Measurements from ENCODE around the gene CCDC33. TPM values are rescaled to one million over a fixed set of nuclear protein-coding genes. Genes with fewer than 3 reads are reported as not detected.

The CCDC33 gene
- total RNA-seq, 1 experiment from 2014 or later: 2.7 TPM

DNA sequence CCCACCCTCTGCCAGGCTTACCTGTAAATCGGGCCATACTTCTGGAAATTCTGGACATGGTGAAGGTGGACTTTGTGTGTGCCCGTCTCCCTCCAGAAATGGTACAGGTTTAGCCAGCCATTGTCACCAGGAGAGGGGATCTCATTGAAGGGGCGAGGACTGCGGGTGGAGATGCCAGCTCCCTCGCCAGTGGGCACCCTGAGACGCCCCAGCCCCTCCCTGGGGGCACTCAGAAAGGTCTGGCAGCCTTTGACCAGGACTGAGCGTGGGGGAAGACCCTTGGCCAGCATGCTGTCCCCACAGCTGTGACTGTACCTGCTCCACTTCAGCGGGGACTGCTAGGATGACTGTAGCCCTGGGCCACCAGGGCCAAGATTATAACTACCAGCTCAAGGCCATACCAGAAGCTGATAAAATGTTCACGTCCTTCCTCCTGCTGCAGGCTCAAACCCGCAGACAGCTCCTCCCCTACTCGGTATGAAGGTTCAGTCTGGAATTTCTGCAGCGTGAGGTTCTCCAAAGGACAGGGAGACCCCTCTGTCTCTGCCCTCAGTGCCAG lies 131.2 kb downstream of the CCDC33 start, which contains the start of gene CYP11A1:
CYP11A1 (minus strand) TSS at position 351 of the 559 bp plus-strand sequence; CDS start at position 290, 61 bp downstream.
- Mint-ChIP-seq H3K9me3 (ENCODE audit: low read depth, unreplicated experiment) (no peaks in the 10 kb centered on the region), H3K4me3 (ENCODE audit: low read depth, unreplicated experiment) (no peak within 1 kb of the TSS), H3K27ac (ENCODE audit: unreplicated experiment) (no peak within 1 kb of the TSS), H3K27me3 (ENCODE audit: unreplicated experiment) (peaks cover 100% of the 10 kb centered on the region), H3K36me3 (ENCODE audit: insufficient read depth, unreplicated experiment) (no peaks in the 10 kb centered on the region), H3K4me1 (ENCODE audit: low read depth, unreplicated experiment) (peaks cover 10% of the 10 kb centered on the region)
- no peak for DNase-seq
- CTCF ChIA-PET: interaction anchor here (0.6 kb wide), 1 partner anchor 385 kb away, joined by 6 read pairs; no protein-coding TSS in a partner anchor
- intact Hi-C loops (cut with micrococcal nuclease; ENCODE audit: unreplicated experiment): no loop called here
- TF ChIP-seq, protein P1, sequence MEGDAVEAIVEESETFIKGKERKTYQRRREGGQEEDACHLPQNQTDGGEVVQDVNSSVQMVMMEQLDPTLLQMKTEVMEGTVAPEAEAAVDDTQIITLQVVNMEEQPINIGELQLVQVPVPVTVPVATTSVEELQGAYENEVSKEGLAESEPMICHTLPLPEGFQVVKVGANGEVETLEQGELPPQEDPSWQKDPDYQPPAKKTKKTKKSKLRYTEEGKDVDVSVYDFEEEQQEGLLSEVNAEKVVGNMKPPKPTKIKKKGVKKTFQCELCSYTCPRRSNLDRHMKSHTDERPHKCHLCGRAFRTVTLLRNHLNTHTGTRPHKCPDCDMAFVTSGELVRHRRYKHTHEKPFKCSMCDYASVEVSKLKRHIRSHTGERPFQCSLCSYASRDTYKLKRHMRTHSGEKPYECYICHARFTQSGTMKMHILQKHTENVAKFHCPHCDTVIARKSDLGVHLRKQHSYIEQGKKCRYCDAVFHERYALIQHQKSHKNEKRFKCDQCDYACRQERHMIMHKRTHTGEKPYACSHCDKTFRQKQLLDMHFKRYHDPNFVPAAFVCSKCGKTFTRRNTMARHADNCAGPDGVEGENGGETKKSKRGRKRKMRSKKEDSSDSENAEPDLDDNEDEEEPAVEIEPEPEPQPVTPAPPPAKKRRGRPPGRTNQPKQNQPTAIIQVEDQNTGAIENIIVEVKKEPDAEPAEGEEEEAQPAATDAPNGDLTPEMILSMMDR (IDR thresholded peaks at IDR 0.05; ENCODE audit: unreplicated experiment): no peak
- no TSS peak for BruUV-seq (replicated peaks)

DNA sequence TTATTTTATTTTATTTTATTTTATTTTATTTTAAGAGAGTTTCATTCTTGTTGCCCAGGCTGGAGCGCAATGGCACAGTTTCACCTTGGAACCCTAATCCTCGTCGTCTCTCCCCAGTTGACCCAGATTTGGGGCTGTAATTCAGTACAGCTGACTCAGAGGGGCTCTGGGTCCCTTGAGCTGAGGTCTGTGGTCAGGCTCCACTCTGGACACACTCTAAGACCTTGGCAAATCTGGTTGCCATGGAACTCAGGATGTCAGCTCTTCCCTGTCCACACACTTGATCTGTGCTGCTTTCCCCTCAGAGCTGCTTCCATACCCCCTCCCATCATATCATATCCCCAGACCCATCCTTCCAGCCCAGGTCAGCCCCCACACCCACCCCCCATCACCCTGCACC lies 132.0 kb downstream of the CCDC33 start:
- CTCF ChIA-PET: interaction anchor here (0.6 kb wide), 1 partner anchor 384 kb away, joined by 6 read pairs; no protein-coding TSS in a partner anchor
- BruUV-seq (replicated peaks): no TSS peak
- intact Hi-C loops (cut with micrococcal nuclease; ENCODE audit: unreplicated experiment): no loop called here

DNA sequence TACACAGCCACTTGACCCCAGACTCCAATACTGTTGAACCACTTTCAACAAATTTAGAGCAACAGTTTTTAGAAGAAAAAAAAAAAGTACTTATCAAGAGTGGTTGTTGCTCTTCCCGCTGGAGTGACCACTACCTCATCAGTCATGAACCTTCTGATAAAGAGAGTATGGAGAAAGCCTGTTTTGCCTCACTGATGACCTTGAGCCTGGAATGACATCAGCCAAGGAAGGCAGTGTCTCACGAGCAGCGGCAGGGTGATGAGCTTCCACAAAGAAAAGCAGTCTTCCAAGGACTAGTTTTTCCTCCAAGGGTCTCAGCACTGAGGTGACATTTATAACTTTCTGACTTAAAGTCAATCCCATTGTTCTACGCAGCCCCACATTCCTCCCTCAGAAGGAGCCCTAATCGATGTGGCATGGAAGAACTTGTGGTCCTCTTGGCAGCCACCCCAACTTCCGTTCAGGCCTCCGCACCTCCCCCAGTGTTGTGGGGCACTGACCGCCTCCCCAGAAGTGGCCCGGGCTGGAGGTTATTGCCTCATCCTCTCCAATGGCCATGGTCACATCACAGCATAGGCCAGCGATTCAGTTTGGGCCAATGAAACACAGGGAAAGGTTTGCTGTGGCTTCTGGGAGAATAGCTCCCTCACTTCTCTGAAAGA lies 133.1 kb downstream of the CCDC33 start:
- Mint-ChIP-seq H3K27me3 (ENCODE audit: unreplicated experiment) (peaks cover 94% of the 10 kb centered on the region), H3K4me1 (ENCODE audit: low read depth, unreplicated experiment) (peaks cover 10% of the 10 kb centered on the region), H3K27ac (ENCODE audit: unreplicated experiment) (no peak overlapping the region), H3K36me3 (ENCODE audit: insufficient read depth, unreplicated experiment) (peaks cover 10% of the 10 kb centered on the region), H3K4me3 (ENCODE audit: low read depth, unreplicated experiment) (no peak overlapping the region), H3K9me3 (ENCODE audit: low read depth, unreplicated experiment) (no peaks in the 10 kb centered on the region)
- CTCF ChIA-PET: interaction anchor here (0.6 to 0.9 kb wide), 3 partner anchors 114 to 603 kb away, joined by 3 to 4 read pairs (median 4); no protein-coding TSS in a partner anchor
- DNase-seq: no peak
- BruUV-seq (replicated peaks): no TSS peak
- TF ChIP-seq, protein P1 (IDR thresholded peaks at IDR 0.05; ENCODE audit: unreplicated experiment): no peak
- intact Hi-C loops (cut with micrococcal nuclease; ENCODE audit: unreplicated experiment): no loop called here

More for the DNA sequence above, 132.0 kb downstream of the CCDC33 start:
- Mint-ChIP-seq H3K4me3 (ENCODE audit: low read depth, unreplicated experiment) (no peak overlapping the region), H3K27me3 (ENCODE audit: unreplicated experiment) (peaks cover 100% of the 10 kb centered on the region), H3K9me3 (ENCODE audit: low read depth, unreplicated experiment) (no peaks in the 10 kb centered on the region), H3K27ac (ENCODE audit: unreplicated experiment) (no peak overlapping the region), H3K36me3 (ENCODE audit: insufficient read depth, unreplicated experiment) (no peaks in the 10 kb centered on the region), H3K4me1 (ENCODE audit: low read depth, unreplicated experiment) (peaks cover 10% of the 10 kb centered on the region)
- TF ChIP-seq, protein P1 (IDR thresholded peaks at IDR 0.05; ENCODE audit: unreplicated experiment): no peak
- no peak for DNase-seq

DNA sequence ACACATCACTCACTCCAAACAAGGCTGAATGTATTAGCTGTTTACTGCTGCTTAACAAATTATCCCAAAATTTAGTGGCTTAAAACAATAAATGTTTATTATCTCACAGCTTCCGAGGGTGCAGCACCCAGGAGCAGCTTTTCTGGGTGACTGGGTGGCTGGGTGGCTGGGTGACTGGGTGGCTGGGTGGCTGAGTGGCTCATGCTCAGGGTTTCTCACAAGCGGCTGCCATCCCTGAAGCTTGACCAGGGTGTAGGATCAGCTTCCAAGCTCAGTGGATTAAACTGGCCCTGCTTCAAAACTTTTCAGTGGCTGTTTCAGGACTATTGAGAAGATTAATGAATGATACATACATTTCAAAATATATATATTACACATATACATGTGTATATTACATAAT lies 133.6 kb downstream of the CCDC33 start:
- Mint-ChIP-seq H3K9me3 (ENCODE audit: low read depth, unreplicated experiment) (no peaks in the 10 kb centered on the region), H3K27ac (ENCODE audit: unreplicated experiment) (no peak overlapping the region), H3K4me1 (ENCODE audit: low read depth, unreplicated experiment) (peaks cover 10% of the 10 kb centered on the region), H3K36me3 (ENCODE audit: insufficient read depth, unreplicated experiment) (peaks cover 15% of the 10 kb centered on the region), H3K27me3 (ENCODE audit: unreplicated experiment) (peaks cover 89% of the 10 kb centered on the region), H3K4me3 (ENCODE audit: low read depth, unreplicated experiment) (no peak overlapping the region)
- CTCF ChIA-PET: interaction anchor here (0.9 kb wide), 1 partner anchor 602 kb away, joined by 3 read pairs; no protein-coding TSS in a partner anchor
- BruUV-seq (replicated peaks): no TSS peak
- TF ChIP-seq, protein P1 (IDR thresholded peaks at IDR 0.05; ENCODE audit: unreplicated experiment): no peak
- intact Hi-C loops (cut with micrococcal nuclease; ENCODE audit: unreplicated experiment): loop anchor here (10.0 kb wide), 1 partner anchor 175 kb away; the partner anchor contains the start of gene ARID3B
- no peak for DNase-seq

All from Calu3 (cell line).